Adrenal gland (tissue), 12 donors: Measurements from ENCODE around the gene TOLLIP. TPM values are rescaled to one million over a fixed set of nuclear protein-coding genes. Genes with fewer than 3 reads are reported as not detected.
A peak's percentile ranks its signal among the peaks of the same experiment; 100 is the strongest.

ENCODE experiments used
- DNase-seq, 7 donors: peaks; one replicate each; pipeline ENCODE4 v3.0.0-alpha.2; 2019 to 2020
- H3K27ac ChIP-seq, 5 donors: fragments of 200-600 bp; sonication (generic) in 4 of 5; 1 replicate in 3 of 5; 2 replicates in 2 of 5; pipeline versions ENCODE4 v1.5.1 to v1.8.0; 2016 to 2020; ENCODE audit warnings: mild to moderate bottlenecking in 1 of 5
- H3K27me3 ChIP-seq: fragments of 200-600 bp; 2 replicates; pipeline ENCODE4 v1.8.0; 2021
- H3K36me3 ChIP-seq, 2 donors: fragments of 200-600 bp; replicated peaks in 1 of 2; 1 replicate in 1 of 2; 2 replicates in 1 of 2; pipeline versions ENCODE4 v1.5.1 to v1.8.0; 2018 to 2022
- H3K4me1 ChIP-seq, 2 donors: fragments of 200-600 bp; replicated peaks in 1 of 2; 1 replicate in 1 of 2; 2 replicates in 1 of 2; pipeline versions ENCODE4 v1.5.1 to v1.8.0; 2018 to 2021
- H3K4me3 ChIP-seq, 4 donors: fragments of 200-600 bp; sonication (generic) in 3 of 4; one replicate each; pipeline ENCODE4 v1.5.1; 2016 to 2018
- H3K9me3 ChIP-seq, 3 donors: fragments of 200-600 bp; sonication (generic) in 1 of 3; replicated peaks in 1 of 3; 1 replicate in 2 of 3; 2 replicates in 1 of 3; pipeline versions ENCODE4 v1.5.1 to v1.8.0; 2016 to 2021
- CTCF ChIP-seq, 6 experiments: fragments of 450-650 bp in 4 of 6; fragments of 200-600 bp in 2 of 6; sonication (generic) in 1 of 6; IDR thresholded peaks; 1 replicate in 5 of 6; 2 replicates in 1 of 6; pipeline versions ENCODE4 v1.5.1 to v1.8.0; 2016 to 2021; ENCODE audit warnings: antibody characterized with exemption in 6 of 6, mild to moderate bottlenecking in 2 of 6, moderate library complexity in 1 of 6
- POLR2A ChIP-seq, 2 donors: fragments of 450-650 bp; IDR thresholded peaks; one replicate each; pipeline ENCODE4 v1.6.1; 2017; ENCODE audit warnings: antibody characterized with exemption in 2 of 2, mild to moderate bottlenecking in 2 of 2, moderate library complexity in 1 of 2
- WGBS, 4 donors: extraction: QIAGEN DNeasy Blood & Tissue Kit in 2 of 4; methylation state at CpG; one replicate each; pipeline versions ENCODE4 v1.1.5 to v1.1.7; 2013 to 2017; 5-methylcytosine and 5-hydroxymethylcytosine counted together
- intact Hi-C, 2 donors: fragments of 100-400 bp; cut with DNase I; formaldehyde crosslinking; loops; one replicate each; pipeline versions ENCODE4 v1.14.1 to v1.15.0; 2022 to 2023
- polyA plus RNA-seq, 3 donors: library from polyadenylated mRNA; stranded (reverse); fragments of 200-250 nt in 2 of 3; fragments of 350-450 nt in 1 of 3; fragmentation: Illumina TruSeq in 1 of 3; extraction: RNeasy Lipid Tissue Mini Kit (QIAGEN cat#74804) in 1 of 3; gene quantifications; one replicate each; pipeline ENCODE4 v1.2.3, GENCODE V29; 2013 to 2014
- total RNA-seq, 9 donors: library from RNA; depleted of rRNA in 4 of 9; stranded (reverse); fragments of >200 nt in 4 of 9; fragments of 120-200 nt in 1 of 9; fragmentation: NEBNext Ultra II Directional in 1 of 9; extraction: Animal tissue kit (Norgen Biotek cat#: 25700) in 1 of 9; gene quantifications; one replicate each; pipeline versions ENCODE4 v1.1.0 to v1.2.4, GENCODE V29; 2013 to 2023
- donor health status: healthy with polysubstance abuse.
- donor health status: Bipolar disorder and iron deficiency.
- donor health status: DM: yes; HTN: yes; CAD: no.
- donor health status: DM: no; HTN: no; CAD: no.
- donor health status: DM: no; HTN: no; CAD: no.
- donor health status: DM: yes; HTN: yes; CAD: no.

The TOLLIP gene
- total and polyA plus RNA-seq, 12 donors: 18.9 to 84.1 (median 66.3) TPM

- peak in 1 of 7 donors; percentile 15 for DNase-seq
- Histone ChIP-seq H3K4me3 (no peak overlapping the region), H3K27ac (no peak overlapping the region), H3K4me1 (no peaks in the 10 kb centered on the region), H3K27me3 (no peaks in the 10 kb centered on the region), H3K9me3 (no peaks in the 10 kb centered on the region), H3K36me3 (peaks cover 0 to 63% of the 10 kb centered on the region in 2 donors)
- TF ChIP-seq POLR2A (IDR thresholded peaks at IDR 0.05) (no peak), CTCF (IDR thresholded peaks at IDR 0.05) (no peak)
- intact Hi-C loops: no loop called here
- WGBS, 4 donors: 83 to 90% (median 87%) methylated on average over 41 to 43 of the region's 43 CpGs
Observed at GRCh38 chr11:1292644-1293618, 16.5 kb downstream of the TOLLIP start.

GRCh38 chr11:1292018-1292643 is 17.3 kb downstream of the TOLLIP start:
- TF ChIP-seq POLR2A (IDR thresholded peaks at IDR 0.05): no peak
- TF ChIP-seq CTCF (IDR thresholded peaks at IDR 0.05): no peak
- Histone ChIP-seq H3K27me3 (no peaks in the 10 kb centered on the region), H3K27ac (no peak overlapping the region), H3K9me3 (no peaks in the 10 kb centered on the region), H3K4me3 (no peak overlapping the region), H3K4me1 (no peaks in the 10 kb centered on the region), H3K36me3 (peaks cover 0 to 58% of the 10 kb centered on the region in 2 donors)
- 78 to 93% (median 87%) methylated on average over 10 of the region's 10 CpGs for WGBS, 4 donors
- intact Hi-C loops: no loop called here
- no peak for DNase-seq

- intact Hi-C loops: no loop called here
- H3K4me1 ChIP-seq: no peaks in the 10 kb centered on the region
- no peak overlapping the region for H3K4me3 ChIP-seq
- peaks cover 0 to 61% of the 10 kb centered on the region in 2 donors for H3K36me3 ChIP-seq
- WGBS, 4 donors: 93 to 97% (median 93%) methylated on average over 31 to 46 of the region's 46 CpGs
- no peaks in the 10 kb centered on the region for H3K9me3 ChIP-seq
- TF ChIP-seq POLR2A (IDR thresholded peaks at IDR 0.05) (no peak), CTCF (IDR thresholded peaks at IDR 0.05) (no peak)
- no peaks in the 10 kb centered on the region for H3K27me3 ChIP-seq
- DNase-seq: peak in 1 of 7 donors; percentile 8
- no peak overlapping the region for H3K27ac ChIP-seq
Observed at GRCh38 chr11:1291295-1292017, 18.0 kb downstream of the TOLLIP start.
